Measurements from ENCODE around the gene CYP21A2.
"Not testable (repeated sequence)": the region's sequence is repeated elsewhere in the genome, so short reads cannot be mapped to it uniquely, and the experiment has no call there.

CYP21A2 gene

DNA sequence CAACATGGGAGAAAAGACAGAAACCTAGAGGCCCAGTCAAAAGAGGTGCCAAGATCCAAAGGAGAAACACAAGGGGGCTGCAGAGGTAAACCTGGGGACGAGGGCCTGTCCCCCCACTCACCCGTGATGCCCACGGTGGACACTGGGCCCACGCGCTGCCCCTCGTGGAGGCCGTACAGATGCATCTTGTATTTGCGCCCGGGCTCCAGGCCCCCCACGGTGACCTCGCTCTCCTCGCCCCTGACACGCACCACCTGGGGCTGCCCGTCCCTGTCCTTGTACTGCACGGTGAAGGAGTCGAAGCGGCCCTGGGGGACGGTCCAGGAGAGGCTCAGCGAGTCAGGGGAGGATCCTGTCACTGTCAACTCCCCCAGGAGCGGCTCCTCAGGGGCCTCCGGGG, 10.9 kb downstream of the CYP21A2 start:
- not testable (repeated sequence) for DNase-seq; H3K79me1 ChIP-seq (ENCODE audit: low read length); H3K79me2 ChIP-seq (ENCODE audit: control insufficient read depth, insufficient read depth, low read length, poor library complexity); H3K23ac ChIP-seq (ENCODE audit: low read length); H3K9ac ChIP-seq (ENCODE audit: low read length); H3K14ac ChIP-seq (ENCODE audit: low read length); H3K4ac ChIP-seq (ENCODE audit: low read depth, low read length); H3K4me2 ChIP-seq (ENCODE audit: low read length); H4K8ac ChIP-seq (ENCODE audit: low read depth, low read length); H4K12ac ChIP-seq (ENCODE audit: low read depth, low read length); H3K4me3 ChIP-seq (ENCODE audit: low read depth, low read length); H2BK5ac ChIP-seq (ENCODE audit: low read depth, low read length, poor library complexity); H3K27me3 ChIP-seq (ENCODE audit: insufficient read depth, low read length); H2BK120ac ChIP-seq (ENCODE audit: insufficient read depth, low read length, poor library complexity); H3K9me3 ChIP-seq (ENCODE audit: insufficient read depth, low read depth, low read length); H2AFZ ChIP-seq (ENCODE audit: insufficient read depth, low read length, poor library complexity); H3K27ac ChIP-seq (ENCODE audit: low read depth, low read length); H2BK12ac ChIP-seq (ENCODE audit: low read length); H3K18ac ChIP-seq (ENCODE audit: low read length); H2AK5ac ChIP-seq (ENCODE audit: low read length); H3K36me3 ChIP-seq (ENCODE audit: control insufficient read depth in 1 of 2, insufficient read depth in 2 of 2, low read length in 2 of 2); H4K91ac ChIP-seq (ENCODE audit: low read depth, low read length)
- peaks cover 19 to 20% of the 10 kb centered on the region in 2 experiments for H3K4me1 ChIP-seq (ENCODE audit: control insufficient read depth in 1 of 2, insufficient read depth in 2 of 2, low read length in 2 of 2)
- WGBS (ENCODE audit: extremely low coverage, insufficient coverage, insufficient read length) = no CpG with 5 or more reads among the region's 21 CpGs

DNA sequence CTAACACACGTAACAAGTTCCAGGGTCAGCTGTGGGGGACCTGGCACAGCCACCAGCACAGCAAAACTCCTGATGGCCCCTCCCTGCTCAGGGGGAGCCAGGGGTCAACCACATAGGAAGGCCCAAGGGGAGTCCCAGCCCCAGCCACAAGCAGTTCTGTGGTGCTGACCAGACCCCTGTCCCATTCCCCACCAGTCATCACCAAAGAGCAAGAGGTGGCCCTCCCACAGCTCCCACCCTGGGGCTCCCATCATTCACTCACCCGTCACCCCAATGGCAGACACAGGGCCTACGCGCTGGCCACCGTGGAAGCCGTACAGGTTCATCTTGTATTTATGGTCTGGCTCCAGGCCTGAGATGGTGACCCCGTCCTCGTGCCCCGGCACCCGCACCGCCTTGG, 11.5 kb downstream of the CYP21A2 start:
- not testable (repeated sequence) for H3K79me2 ChIP-seq (ENCODE audit: control insufficient read depth, insufficient read depth, low read length, poor library complexity); H2BK12ac ChIP-seq (ENCODE audit: low read length); H3K36me3 ChIP-seq (ENCODE audit: control insufficient read depth in 1 of 2, insufficient read depth in 2 of 2, low read length in 2 of 2); H4K8ac ChIP-seq (ENCODE audit: low read depth, low read length); H3K18ac ChIP-seq (ENCODE audit: low read length); H3K23ac ChIP-seq (ENCODE audit: low read length); H3K4me3 ChIP-seq (ENCODE audit: low read depth, low read length); H4K91ac ChIP-seq (ENCODE audit: low read depth, low read length); H2BK5ac ChIP-seq (ENCODE audit: low read depth, low read length, poor library complexity); H3K79me1 ChIP-seq (ENCODE audit: low read length); H3K27me3 ChIP-seq (ENCODE audit: insufficient read depth, low read length); H3K4ac ChIP-seq (ENCODE audit: low read depth, low read length); H3K9ac ChIP-seq (ENCODE audit: low read length); H2BK120ac ChIP-seq (ENCODE audit: insufficient read depth, low read length, poor library complexity); DNase-seq; H3K4me2 ChIP-seq (ENCODE audit: low read length); H3K9me3 ChIP-seq (ENCODE audit: insufficient read depth, low read depth, low read length); H2AFZ ChIP-seq (ENCODE audit: insufficient read depth, low read length, poor library complexity); H3K27ac ChIP-seq (ENCODE audit: low read depth, low read length); H3K14ac ChIP-seq (ENCODE audit: low read length); H2AK5ac ChIP-seq (ENCODE audit: low read length); H4K12ac ChIP-seq (ENCODE audit: low read depth, low read length)
- no CpG with 5 or more reads among the region's 11 CpGs for WGBS (ENCODE audit: extremely low coverage, insufficient coverage, insufficient read length)
- H3K4me1 ChIP-seq (ENCODE audit: control insufficient read depth in 1 of 2, insufficient read depth in 2 of 2, low read length in 2 of 2) = peaks cover 19 to 20% of the 10 kb centered on the region in 2 experiments

DNA sequence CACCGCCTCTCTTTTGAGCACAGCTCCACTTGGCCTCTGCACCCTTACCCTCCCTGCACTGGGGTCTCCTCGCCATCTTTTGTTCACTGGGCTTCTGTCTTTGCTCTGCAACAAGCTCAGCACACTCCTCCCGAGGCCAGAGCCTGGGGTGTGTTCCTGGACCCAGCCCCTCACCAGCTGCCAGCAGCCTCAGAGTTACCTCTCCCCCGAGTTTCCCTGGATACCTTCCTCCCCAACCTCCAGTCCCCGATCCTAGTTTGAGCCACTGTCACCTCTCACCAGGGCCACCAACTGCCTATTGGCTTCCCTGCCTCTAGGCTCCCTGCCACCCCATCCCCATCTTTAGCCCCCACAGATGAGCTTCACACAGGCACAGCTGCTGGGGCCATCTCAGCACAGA, 12.3 kb downstream of the CYP21A2 start:
- Histone ChIP-seq H4K8ac (ENCODE audit: low read depth, low read length) (no peak overlapping the region), H4K12ac (ENCODE audit: low read depth, low read length) (no peak overlapping the region), H3K4ac (ENCODE audit: low read depth, low read length) (no peak overlapping the region), H3K18ac (ENCODE audit: low read length) (no peak overlapping the region), H4K91ac (ENCODE audit: low read depth, low read length) (no peak overlapping the region), H2BK5ac (ENCODE audit: low read depth, low read length, poor library complexity) (no peak overlapping the region), H3K4me3 (ENCODE audit: low read depth, low read length) (no peak overlapping the region), H3K9me3 (ENCODE audit: insufficient read depth, low read depth, low read length) (no peaks in the 10 kb centered on the region), H2BK120ac (ENCODE audit: insufficient read depth, low read length, poor library complexity) (no peak overlapping the region), H3K79me2 (ENCODE audit: control insufficient read depth, insufficient read depth, low read length, poor library complexity) (no peaks in the 10 kb centered on the region), H2AFZ (ENCODE audit: insufficient read depth, low read length, poor library complexity) (no peak overlapping the region), H3K14ac (ENCODE audit: low read length) (no peak overlapping the region), H3K9ac (ENCODE audit: low read length) (no peak overlapping the region), H3K27ac (ENCODE audit: low read depth, low read length) (no peak overlapping the region), H2BK12ac (ENCODE audit: low read length) (no peak overlapping the region), H2AK5ac (ENCODE audit: low read length) (no peak overlapping the region), H3K27me3 (ENCODE audit: insufficient read depth, low read length) (no peaks in the 10 kb centered on the region), H3K23ac (ENCODE audit: low read length) (no peak overlapping the region), H3K4me1 (ENCODE audit: control insufficient read depth in 1 of 2, insufficient read depth in 2 of 2, low read length in 2 of 2) (peaks cover 19 to 20% of the 10 kb centered on the region in 2 experiments), H3K4me2 (ENCODE audit: low read length) (no peak overlapping the region), H3K36me3 (ENCODE audit: control insufficient read depth in 1 of 2, insufficient read depth in 2 of 2, low read length in 2 of 2) (no peaks in the 10 kb centered on the region), H3K79me1 (ENCODE audit: low read length) (peaks cover 8% of the 10 kb centered on the region)
- WGBS (ENCODE audit: extremely low coverage, insufficient coverage, insufficient read length) = no CpG with 5 or more reads among the region's 5 CpGs
- no peak for DNase-seq

DNA sequence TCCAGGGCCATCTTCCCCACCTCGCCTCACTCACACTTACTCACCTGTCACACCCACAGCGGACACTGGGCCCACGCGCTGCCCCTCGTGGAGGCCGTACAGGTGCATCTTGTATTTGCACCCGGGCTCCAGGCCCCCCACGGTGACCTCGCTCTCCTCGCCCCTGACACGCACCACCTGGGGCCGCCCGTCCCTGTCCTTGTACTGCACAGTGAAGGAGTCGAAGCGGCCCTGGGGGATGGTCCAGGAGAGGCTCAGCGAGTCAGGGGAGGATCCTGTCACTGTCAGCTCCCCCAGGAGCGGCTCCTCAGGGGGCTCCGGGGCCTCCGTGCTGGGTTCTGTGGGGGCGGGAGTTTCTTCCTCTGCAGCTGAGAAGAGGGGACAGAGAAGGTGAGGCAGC, 14.4 kb downstream of the CYP21A2 start:
- H4K8ac ChIP-seq (ENCODE audit: low read depth, low read length); H4K12ac ChIP-seq (ENCODE audit: low read depth, low read length); H3K79me1 ChIP-seq (ENCODE audit: low read length); DNase-seq; H2AK5ac ChIP-seq (ENCODE audit: low read length); H3K27ac ChIP-seq (ENCODE audit: low read depth, low read length); H2AFZ ChIP-seq (ENCODE audit: insufficient read depth, low read length, poor library complexity); H2BK12ac ChIP-seq (ENCODE audit: low read length); H3K4ac ChIP-seq (ENCODE audit: low read depth, low read length); H3K4me3 ChIP-seq (ENCODE audit: low read depth, low read length); H3K14ac ChIP-seq (ENCODE audit: low read length); H3K18ac ChIP-seq (ENCODE audit: low read length); H4K91ac ChIP-seq (ENCODE audit: low read depth, low read length); H3K9ac ChIP-seq (ENCODE audit: low read length); H3K27me3 ChIP-seq (ENCODE audit: insufficient read depth, low read length); H3K23ac ChIP-seq (ENCODE audit: low read length); H3K79me2 ChIP-seq (ENCODE audit: control insufficient read depth, insufficient read depth, low read length, poor library complexity); H3K36me3 ChIP-seq (ENCODE audit: control insufficient read depth in 1 of 2, insufficient read depth in 2 of 2, low read length in 2 of 2); H2BK5ac ChIP-seq (ENCODE audit: low read depth, low read length, poor library complexity); H3K9me3 ChIP-seq (ENCODE audit: insufficient read depth, low read depth, low read length); H3K4me2 ChIP-seq (ENCODE audit: low read length); H3K4me1 ChIP-seq (ENCODE audit: control insufficient read depth in 1 of 2, insufficient read depth in 2 of 2, low read length in 2 of 2); H2BK120ac ChIP-seq (ENCODE audit: insufficient read depth, low read length, poor library complexity): not testable (repeated sequence)
- no CpG with 5 or more reads among the region's 20 CpGs for WGBS (ENCODE audit: extremely low coverage, insufficient coverage, insufficient read length)
